SIG-M5 (cell line): ENCODE results near the gene DLGAP1.

ENCODE experiments used
- DNase-seq: peaks from one replicate; lab custom pipeline; 2025; lab: John Stamatoyannopoulos, UW

The DLGAP1 gene

DNA sequence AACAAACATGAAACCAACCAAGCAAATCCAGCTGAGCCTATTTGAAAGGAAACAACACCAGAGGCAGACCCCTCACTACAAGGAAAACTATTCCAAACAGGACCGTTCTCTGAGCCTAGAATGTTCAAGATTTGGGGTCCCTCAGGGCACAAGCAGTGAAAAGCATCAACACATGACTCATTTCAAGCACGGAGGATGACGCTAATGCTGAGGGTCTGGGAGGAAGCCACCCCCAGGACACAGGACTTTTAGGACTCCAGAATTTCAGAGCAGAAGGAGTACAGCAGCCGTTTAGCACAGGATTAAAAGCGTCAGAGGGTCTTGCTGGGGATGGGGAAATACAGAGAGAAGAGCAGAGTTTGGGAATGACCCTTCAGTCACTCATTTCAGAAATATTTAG lies 168.9 kb downstream of the DLGAP1 start:
- no peak for DNase-seq

DNA sequence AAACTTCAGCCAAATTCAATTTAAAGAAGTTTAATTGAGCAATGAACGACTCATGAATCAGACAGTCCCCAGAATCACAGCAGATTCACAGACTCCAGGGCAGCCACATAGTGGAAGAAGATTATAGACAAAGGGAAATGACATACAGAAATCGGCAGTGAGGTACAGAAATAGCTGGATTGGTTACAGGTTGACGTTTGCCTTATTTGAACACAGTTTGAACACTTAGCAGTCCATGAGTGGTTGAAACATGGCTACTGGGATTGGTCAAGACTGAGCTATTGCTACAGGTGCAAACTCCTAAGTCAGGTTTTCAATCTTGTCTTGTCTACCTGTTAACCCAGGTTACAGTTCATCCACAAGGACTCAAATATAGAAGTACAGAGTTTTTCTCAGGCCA lies 169.6 kb downstream of the DLGAP1 start:
- DNase-seq: no peak

DNA sequence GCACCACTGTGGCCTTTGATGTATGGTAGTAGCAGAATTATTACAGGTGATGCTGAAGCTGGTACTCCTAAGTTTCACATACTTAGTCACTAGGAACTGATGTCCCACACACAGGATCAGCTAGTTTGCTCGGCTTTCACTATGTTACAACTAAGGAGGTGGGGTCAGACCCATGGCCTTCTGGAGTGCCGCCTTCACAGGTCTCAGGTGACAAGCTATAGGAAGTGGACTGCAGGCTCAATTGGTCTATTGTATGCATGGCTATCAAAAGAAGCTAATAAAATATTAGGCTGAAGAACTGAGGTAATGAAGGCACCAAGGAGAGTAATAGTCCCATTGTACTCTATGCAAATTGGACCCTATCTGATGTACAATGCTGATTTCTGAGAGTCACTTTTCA lies 170.6 kb downstream of the DLGAP1 start:
- no peak for DNase-seq

DNA sequence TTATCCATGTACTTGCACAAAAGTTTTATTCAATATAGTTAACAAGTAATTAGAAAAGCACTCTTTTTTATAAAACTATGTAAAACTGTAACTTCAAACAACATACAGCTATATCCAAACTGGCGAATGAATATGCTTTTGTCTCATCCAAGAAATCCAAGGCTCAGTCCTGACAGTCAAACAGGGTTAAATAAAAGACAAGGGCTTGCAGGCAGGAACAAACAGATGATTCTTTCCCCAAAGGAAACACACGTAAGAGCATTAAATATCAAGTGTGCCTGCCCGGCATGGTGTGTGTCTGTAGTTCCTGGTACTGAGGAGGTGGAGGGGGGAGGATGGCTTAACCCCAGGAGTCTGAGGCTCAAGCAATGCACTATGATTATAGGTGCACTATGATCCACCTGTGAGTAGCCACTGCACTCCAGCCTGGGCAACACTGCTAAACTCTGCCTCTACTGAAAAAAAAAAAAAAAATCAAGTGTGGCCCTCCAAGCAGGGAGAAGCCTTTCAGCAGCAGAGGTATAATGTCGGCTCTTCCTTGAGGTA lies 171.3 kb downstream of the DLGAP1 start:
- DNase-seq: no peak

DNA sequence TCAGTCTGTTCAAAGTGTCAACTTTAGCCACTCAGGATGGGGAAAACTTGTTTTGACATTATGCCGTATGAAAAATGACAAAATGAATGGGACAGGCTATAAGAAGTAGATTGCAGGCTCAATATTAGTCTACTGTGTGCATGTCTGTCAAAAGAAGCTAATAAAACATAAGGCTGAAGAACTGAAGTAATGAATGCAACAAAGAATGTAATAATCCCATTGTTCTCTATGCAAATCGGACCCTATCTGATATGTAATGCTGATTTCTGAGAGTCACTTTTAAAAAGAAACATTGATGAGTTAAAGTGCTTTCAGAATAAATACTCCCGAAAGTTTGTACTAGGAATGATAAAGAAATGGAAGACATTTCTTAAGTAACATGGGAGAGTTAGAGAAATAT lies 172.2 kb downstream of the DLGAP1 start:
- no peak for DNase-seq

DNA sequence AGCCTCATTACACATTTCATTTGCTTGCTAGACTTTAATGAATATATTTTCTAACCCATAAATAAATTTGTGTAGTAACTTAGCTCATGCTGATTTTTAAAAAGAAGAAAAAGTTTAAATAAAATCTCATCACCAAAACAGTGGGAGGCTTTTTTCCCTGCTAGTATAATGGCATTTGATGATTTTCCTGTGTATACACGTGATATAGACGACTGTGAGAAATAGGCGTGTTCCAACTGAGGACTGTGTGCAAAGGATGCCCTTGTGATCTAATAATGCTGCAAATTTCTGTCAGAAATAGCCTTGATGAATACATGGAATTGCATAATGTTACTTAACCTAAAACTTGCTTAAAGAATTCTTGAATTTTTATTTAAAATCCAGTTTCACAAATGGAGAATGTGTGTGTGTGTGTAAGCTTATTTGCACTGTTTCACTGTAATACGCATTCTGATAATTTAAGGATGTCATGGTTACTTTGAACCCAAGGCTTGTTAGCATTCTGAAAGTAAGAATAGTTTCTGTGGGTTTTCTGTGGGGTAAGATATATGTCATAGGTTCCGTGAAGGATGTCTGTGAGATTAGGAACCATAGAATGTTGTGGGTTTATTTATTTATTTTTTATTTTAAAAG lies 178.0 kb downstream of the DLGAP1 start:
- no peak for DNase-seq

DNA sequence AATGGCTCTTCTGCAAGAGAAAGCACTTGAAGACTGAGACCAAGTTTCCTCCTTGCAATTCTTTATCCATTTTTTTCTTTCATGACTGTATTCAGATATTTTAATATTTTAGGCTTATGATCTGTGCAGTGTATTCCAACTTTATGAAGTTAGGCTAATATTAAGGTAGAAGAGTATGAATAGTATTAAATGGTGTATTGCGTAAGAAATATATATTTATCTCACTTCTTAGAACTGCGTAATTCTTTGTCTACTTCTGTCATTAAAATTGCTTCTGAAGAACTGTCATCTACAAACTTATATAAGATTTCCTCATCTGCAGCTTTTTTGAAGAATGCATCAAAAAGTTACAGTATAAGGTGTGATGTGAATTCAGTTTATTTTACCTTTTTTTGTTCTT lies 183.2 kb downstream of the DLGAP1 start:
- DNase-seq: no peak

DNA sequence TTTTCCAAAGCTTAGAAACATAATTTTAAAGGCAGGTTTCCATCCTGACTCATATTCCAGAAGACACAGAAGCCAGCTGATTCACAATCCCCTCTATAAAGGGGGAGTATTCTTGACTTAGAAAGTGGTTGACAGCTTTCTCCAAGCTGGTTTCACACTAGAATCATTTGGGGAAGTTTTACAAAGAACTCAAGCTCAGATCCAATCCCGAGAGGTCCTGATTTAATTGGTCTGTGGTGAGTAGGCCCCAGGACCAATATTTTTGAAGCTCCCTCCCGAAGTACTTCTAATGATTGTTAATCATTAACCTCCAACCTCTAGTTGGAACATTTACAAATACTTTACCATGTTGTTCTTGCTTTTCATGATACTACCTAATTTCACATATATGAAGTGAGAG lies 184.1 kb downstream of the DLGAP1 start:
- no peak for DNase-seq

DNA sequence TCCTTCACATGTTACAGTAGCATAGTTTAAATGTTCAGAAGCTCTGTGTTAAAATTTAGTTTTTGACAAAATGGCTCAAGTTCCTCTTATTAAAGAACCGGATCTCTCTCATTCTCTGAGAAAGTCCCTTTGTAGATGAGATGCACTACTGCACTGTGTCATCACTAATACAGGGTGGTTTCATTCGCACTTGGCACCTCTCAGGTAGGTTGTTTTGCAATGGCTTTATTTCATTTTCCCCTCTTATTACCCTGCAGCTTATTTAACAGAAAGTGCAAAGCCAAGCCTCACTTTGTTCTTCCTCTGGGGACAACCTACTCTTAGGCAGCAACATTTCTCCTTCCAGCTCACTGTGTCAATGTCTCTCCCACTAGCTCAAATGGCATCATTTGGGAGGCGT lies 185.1 kb downstream of the DLGAP1 start:
- DNase-seq: no peak

DNA sequence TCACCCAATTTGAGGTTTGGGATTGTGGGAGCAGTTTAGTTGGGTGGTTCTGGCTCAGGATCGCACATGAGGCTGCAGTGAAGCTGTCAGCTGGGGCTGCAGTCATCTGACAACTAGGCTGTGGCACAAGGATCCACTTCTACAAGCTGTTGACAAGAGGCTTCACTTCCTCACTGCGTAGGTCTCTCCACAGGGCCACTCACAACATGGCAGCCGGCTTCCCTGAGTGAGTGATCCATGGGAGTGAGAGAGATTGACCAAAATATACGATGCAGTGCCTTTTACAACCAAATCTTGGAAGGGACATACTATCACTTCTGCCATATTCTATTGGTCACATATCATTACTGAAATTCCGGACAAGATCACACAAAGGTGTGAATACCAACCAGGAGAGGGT lies 187.5 kb downstream of the DLGAP1 start:
- no peak for DNase-seq

DNA sequence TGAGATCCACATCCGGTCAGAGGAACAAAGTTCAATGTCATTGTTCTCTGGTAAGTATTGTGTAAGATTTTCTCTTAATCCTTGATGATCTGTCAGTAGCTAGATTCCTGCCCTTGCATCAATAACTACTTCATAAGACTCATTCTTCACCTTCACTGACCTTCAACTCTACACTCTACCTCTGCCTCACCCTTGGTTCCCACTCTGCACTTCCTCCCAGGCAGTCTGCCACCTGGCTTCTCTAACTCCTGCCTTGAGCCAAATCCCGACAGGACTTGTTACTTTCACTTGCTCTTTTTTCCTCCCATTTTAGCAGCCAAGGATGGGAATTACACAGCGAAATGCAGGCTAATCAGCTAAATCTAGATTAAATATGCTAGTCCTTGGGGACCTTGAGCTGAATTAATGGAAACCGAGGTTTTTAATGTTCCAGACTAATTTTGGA lies 190.7 kb downstream of the DLGAP1 start:
- no peak for DNase-seq

DNA sequence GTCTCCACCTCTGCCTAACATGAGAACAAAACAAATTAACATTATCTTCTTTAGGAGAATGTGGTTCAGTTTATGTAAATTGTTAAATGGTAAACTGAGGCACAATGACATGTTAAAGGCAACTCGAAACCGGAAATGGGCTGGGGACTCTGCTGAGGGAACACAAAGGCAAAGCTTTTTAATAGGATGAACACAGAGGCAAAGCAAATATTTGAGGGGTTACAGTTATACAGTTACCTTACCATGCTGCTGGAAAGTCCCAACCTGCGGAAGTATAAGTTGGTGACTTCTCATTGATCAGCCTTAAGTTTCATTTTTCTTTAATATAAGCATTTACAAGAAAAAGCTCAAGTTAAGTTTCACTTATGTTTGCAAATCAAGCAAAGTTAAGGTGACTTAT lies 195.0 kb downstream of the DLGAP1 start:
- DNase-seq: no peak

DNA sequence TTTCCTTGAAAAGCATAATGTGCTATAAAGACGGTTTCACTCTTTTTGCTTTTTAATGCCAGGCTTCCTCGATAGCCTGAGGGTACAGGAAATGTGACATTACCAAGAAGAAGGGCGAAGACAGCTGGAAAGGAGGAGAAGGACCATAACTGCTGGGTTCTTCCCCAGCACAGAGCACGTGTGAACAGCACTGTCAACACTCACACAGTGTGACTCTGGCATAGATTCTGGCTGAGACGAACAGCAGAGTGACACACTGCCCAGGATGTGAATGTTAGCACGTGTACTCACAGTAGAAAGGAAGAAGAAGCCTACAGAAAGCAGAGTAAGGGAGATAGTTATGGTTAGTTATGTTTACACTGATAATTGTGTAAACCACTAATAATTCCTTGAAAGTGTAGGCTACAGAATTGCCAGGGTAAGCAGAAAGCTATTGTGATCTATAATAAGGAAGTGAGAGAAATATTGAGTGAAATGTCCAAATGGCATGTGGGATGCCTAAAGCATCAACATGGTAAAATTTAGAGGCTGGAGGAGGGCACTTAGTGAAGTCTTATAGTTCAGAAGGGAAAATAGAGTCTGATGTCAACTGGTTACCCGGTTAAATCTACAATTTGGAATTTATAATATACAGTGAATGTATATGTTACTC lies 198.2 kb downstream of the DLGAP1 start:
- no peak for DNase-seq

DNA sequence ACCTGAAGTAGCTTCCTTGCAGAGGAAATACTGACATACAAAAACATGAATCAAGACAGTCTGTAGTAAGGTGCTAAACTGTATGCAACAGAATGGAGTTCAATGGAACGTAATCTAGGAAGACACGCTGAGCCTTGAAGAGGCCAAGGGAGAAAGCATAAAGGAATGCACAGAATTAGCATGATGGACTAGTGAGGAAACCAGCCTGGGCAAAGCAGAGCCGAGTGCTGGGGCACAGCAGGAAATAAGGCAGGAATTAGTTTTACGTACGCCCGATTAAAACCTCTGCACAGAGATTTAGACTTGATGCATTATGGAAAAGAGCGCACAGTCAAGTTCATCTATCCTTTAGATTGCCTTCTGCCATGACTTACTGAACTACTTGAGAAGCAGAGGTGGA lies 200.3 kb downstream of the DLGAP1 start:
- no peak for DNase-seq

DNA sequence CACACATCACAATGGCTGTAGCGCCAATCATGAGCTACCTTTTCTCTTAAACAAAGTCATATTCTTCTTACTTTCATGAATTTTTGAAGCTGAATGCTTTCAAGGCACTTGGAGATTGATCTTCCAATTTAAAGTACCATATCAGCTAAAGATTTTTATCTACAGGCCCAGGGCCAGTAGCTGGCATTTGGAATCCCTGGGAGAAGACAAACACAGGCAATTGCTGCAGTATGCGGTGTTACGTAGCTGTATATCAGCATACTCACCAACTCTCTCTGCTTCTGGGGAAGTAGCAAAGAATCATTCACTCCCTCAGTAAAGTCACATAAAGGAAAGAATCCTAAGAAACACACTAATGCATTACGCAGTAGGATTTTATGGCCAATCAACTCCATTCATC lies 202.3 kb downstream of the DLGAP1 start:
- no peak for DNase-seq

DNA sequence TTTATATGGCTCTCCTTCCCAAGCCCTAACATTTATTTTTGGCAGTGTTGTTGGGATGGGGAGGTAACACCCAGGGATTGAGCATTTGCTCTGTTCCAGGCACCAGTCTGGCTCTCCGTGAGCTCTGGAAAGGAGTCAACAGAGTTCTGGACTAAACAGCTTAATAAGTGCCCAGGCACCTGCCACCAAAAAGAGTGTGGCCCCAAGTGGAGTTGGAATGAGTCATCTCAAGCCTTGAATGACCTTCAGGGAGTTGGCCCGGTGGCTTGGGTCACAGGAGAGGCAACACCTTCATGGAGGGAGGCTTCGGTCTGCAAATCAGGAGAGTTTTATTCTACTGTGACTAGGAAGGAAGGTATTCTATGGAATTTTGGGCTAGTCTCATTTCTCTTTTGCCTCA lies 203.2 kb downstream of the DLGAP1 start:
- DNase-seq: no peak

DNA sequence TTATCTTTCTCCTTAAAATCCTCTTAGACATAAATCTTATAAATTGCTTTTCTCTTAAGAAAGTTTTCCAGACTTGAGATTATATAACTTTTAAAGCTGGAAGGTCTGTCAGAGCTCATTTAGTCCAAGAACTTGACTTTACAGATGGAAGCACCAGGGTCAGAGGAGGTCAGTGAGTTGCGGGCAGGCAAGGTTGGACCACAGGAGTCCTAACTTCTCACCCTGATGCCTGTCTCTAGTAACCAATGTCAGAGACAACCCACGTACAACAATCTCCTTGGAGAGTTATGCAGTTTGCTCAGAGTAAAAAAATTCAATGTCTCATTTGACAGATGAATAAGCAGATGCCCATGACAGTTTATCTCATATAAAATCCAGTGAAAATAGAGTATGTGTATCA lies 203.9 kb downstream of the DLGAP1 start:
- no peak for DNase-seq

DNA sequence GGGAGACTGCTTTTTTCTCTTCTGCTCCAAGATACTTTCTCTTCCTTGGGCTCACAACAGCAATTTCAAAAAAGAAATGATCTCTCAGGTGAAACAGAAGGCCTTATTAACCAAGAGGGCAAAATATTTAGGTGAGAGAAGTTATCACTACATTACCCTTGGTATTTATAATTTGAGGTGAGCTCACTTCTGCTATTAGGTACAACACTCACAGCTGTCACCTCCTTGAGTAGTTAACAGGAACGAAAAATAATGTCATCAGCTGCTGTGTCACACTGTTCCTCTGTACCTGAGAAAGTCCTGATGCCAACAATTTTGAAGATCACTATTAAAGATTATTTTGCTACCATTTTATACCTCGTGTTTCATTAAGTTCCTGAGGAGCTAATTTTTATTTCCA lies 205.0 kb downstream of the DLGAP1 start:
- no peak for DNase-seq

DNA sequence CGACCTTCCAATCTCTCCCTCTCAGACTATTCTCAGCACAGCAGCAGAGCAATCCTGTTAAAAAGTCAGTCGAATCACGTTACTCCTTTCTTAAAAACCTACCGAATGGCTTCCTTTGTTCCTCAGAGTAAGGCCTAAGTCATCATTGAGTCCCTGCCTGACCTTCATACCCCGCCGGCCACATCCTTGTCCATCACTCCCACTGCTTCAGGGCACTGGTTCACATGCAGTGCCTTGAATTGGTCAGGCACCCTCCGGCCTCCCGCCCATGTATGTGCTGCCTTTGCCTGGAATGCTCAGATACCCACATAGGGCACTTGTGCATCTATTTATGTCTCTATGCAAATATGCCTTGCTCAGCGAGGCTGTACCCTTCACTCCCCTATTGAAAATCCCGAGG lies 206.4 kb downstream of the DLGAP1 start:
- no peak for DNase-seq

DNA sequence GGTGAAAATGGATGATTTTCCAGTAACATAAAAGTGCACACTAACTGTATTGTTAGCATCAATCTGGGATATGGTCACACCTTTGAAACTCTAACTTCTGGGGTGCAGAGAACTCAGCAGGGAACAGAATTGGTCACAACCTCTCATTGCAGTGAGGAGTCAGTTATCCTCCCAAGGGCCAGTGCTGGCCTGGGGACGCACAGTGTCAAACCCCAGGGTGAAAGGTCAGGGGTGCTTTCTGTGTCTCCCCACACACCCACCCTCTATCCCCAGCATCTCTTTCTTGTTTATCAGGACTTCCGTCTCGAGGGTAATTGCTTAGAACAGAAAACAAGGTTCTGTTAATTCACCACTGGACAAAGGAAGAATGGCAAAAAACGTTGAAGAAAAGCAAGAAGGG lies 208.7 kb downstream of the DLGAP1 start:
- no peak for DNase-seq

DNA sequence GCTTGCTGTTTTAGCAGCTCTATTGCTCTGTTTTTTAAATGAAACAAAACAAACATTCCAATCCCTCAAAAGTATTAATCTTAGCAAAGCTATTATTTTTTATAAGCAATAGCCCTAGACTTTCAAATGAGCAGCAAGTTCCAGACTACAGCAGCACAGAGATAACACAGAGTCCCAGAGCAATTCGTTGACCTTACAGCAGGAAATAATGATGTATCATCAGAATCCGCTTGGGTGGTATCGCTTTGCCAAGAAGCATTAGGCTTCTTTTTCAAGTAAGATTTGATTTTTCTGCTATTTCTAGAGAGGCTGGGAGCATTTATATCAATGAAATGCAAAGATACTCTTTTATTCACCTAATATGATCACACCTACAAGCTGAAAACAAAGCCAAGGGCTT lies 209.7 kb downstream of the DLGAP1 start:
- no peak for DNase-seq

DNA sequence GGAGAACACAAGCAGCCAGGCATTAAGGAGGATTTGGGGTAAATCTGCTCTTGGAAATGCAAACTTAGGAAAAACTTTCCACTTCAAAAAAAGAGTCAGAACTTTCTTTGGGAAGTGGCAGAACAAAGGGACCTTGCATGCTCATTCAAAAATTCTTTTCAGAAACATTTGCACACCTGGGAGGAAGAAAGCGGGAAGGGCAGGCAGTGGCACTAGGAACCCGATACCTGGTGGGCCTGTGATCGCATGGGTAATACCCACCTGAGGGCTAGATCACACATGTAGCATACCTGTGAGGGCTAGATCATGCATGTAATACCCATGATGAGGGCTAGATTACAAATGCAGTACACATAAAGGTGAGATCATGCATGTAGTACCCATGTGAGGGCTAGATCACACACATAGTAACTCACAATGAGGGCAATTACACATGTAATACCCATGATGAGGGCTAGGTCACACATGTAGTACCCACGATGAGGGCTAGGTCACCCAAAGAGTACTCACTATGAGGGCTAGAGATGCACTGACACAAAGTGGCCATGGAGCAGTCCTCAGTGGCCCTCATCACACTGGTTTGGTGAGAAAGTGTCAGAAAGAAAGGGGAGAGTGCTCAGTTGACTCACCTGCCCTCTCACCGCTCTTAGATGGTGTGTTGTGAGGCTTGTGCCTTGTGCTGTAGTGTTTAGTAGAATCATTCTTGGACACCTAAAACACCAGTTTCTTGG lies 212.5 kb downstream of the DLGAP1 start:
- no peak for DNase-seq

DNA sequence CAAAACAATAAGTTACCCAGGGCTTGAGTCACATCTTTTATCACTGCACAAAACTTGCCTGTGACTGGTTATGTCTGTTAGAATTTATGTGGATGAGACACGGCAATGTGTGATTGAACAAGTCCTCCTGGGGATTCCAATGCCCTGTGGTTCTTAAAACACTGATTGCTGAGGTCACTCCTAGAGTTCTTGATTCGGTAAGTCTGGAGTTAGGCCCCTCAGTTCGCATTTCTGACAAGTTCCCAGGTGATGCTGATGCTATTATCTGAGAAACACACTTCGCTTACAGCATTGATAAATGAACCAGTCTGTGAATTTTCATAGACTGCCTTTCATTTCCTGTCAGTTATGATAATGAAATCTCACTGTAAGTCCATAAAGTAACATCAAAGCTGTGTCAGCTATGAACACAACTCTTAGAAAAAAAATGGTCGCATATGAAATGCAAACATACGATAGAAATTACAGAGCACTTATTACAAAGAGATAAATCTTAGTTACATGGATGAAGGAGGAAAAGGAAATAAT lies 214.0 kb downstream of the DLGAP1 start:
- no peak for DNase-seq
